Measurements from ENCODE around the gene CACNA1C. TPM values are rescaled to one million over a fixed set of nuclear protein-coding genes. Genes with fewer than 3 reads are reported as not detected.

CACNA1C gene
- total RNA-seq, 1 donor from 2014 or later, result 171 TPM

DNA sequence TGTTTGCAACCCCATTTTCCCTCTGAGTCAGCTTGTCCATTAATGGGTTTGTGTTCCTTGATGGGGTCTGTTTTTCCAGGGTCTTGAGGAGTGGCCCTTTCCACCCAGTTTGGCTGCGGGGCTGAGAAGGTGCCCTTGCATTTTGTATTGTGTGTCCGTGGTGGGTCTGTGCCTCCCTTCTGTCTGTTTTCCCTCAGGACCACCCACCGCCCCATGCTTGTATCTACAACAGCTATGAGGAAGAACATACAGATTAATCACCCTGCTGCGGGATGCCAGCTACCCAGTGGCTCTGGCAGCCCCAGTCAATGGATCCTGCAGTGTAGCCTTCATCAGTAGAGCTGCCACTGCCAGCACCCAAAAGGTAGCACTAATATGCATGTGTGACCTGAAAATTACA is 235.7 kb downstream of the CACNA1C start:
- intact Hi-C loops (cut with DNase I), result loop anchor here (5.0 to 10.0 kb wide), 2 partner anchors 316 to 494 kb away; no protein-coding TSS in a partner anchor
- ATAC-seq (no peak), DNase-seq (ENCODE audit: missing footprints) (no peak)

DNA sequence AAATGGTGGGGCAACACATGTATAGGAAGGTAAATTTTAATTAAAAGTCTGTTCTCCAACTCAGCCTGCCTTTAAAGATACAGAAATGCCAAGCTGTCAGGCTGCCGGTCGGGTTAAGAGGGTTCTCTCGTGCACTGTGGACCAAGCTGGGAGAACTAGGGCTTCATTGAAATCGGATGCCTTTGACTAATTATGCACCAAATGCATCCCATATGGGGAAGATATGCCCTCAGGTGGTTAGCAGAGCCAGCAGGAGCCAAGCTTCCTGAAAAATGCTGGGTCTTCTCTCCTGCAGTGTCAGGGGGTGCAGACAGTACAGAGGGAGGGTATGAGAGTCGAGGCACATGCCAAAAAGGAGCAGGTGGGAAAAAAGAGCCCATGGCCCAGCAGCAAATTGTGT is 236.1 kb downstream of the CACNA1C start:
- DNase-seq (ENCODE audit: missing footprints) (no peak), ATAC-seq (no peak)
- intact Hi-C loops (cut with DNase I), result loop anchor here (5.0 to 10.0 kb wide), 2 partner anchors 317 to 494 kb away; no protein-coding TSS in a partner anchor

DNA sequence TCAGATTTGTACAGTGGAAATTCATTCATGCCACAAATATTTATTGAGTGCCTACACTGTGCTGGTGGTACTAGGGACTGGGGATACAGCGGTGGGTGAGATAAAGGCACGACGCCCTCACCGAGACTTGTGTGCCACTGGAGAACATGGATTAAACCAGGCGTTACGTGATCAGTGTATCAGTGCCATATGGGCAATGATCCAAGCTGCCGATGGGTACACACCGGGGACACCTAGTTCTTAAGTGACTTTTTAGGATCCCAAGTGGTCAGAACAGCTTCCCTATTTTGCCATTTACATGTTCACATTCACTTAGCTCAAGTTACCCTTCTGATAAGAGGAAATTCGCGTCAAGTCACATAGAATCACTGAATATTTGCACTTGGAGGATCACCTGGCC is 236.7 kb downstream of the CACNA1C start:
- ATAC-seq (peak; percentile 12), DNase-seq (ENCODE audit: missing footprints) (no peak)
- intact Hi-C loops (cut with DNase I), result loop anchor here (5.0 to 10.0 kb wide), 2 partner anchors 317 to 495 kb away; no protein-coding TSS in a partner anchor

DNA sequence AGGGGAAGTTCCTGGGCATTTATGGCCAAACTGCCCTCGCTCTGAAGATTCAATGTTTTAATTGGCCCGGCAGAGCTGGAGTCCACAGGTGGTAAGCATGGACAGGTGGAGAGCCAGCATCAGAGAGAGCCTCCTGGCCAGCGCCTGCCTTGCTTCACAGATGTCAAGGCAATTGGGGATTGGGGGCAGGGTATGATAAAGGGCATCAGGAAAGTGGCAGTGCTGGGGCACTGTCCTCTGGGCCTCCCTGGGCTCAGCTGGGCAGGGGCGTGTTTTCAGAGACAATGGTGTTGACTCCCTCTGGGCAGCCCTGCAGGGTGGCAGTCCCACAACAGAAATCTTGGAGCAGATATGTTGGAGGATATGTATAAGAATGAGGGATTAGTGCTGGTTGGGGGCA is 237.3 kb downstream of the CACNA1C start:
- DNase-seq (ENCODE audit: missing footprints) (no peak), ATAC-seq (no peak)
- intact Hi-C loops (cut with DNase I), result no loop called here

DNA sequence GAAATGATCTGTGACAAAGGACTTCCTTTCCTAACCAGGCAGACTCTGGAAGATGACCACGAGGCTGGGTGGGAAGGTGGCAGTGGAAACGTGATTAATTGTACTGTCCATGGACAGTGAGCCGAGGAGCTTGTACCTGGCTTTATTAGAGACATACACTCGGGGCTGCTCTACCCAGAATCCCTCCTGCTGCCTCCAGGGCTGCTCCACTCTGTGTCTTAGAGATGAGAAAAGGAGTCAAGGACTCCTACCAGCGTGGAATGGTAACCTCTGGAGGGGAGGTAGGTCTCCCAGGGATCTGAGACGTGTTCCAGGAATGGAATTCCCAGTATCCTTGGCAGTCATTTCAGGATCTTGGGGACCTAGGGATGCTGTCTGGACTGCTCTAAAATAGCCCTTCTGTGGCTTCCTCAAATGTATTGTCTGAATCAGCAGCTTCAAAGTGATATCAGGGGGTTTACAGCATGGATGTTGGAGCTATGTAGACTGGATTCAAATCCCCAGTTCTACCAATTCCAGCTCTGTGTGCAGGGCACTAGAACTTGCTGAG is 237.8 kb downstream of the CACNA1C start:
- intact Hi-C loops (cut with DNase I), result no loop called here
- no peak for ATAC-seq

DNA sequence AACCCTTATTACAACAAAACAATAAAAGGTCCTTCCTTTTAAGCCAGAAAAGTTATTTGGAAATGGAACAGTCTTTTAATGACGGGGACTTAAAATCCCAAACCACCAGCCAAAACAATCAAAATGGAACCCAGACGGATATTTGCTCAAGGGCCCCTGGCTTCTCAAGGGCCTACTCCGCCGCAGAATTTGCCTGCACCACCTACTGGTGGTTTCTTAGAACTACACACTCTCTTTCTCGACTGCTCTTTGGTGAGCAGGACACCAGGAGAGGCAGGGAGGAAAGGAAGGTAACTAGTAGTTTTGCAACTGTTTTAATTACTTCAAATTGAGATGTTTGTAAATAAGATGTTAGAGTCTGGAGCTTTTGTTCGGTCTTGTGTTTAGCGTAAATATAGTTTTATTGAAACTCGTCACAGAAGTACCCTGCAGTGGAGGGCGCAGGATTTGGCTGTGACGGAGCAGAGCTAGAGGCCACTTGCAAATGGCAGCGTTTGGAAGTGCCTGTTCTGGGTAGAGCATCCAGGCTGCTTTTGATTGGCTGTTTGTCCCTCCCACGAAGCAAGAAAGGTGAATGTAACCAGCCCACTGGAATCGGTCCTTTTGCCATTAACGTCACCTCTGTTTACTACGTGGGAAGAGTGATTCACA is 238.5 kb downstream of the CACNA1C start:
- intact Hi-C loops (cut with DNase I), result no loop called here
- ATAC-seq (no peak), DNase-seq (ENCODE audit: missing footprints) (no peak)

More for the DNA sequence above, 237.8 kb downstream of the CACNA1C start:
- DNase-seq (ENCODE audit: missing footprints), result no peak

DNA sequence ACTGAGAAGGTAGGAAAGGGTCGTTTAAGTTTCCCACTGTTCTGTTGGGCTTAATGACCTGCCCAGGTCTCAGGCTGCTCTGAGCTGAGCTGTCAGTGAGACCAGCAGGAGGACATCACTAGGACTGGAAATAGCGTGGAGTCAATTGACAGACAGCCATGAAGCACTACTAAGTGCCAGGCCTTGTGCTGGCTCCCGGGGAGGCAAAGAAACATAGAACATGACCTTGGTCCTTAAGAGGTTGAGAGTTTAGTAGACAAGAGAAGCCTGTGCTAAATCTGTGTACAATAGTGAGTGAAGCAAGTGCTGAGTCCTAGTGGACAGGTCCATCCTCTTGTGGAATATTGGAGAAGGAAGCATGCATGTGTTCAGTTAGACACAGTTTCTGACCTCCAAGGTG is 239.2 kb downstream of the CACNA1C start:
- intact Hi-C loops (cut with DNase I), result no loop called here
- peak; percentile 47 for ATAC-seq
- DNase-seq (ENCODE audit: missing footprints), result no peak

DNA sequence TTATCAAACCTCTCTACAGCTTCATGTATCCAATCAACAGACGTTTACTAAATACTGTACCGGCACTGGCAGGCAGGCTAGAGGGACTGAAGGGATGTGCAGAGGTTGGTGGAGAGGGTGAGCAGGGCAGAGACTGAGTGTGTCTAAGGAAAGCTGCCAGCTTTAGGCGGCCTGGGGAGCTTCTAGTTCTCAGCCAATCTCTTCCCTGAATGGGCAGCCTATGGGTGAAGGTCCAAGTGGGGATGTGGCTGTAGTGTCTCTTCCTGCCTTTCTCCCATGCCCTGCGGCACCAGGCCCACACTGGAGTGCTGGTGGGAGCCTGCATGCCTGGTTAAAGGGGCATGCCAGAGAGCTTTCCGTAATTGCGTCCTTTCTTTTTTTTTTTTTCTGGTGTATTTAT is 239.8 kb downstream of the CACNA1C start:
- DNase-seq (ENCODE audit: missing footprints) (no peak), ATAC-seq (peak; percentile 9)
- intact Hi-C loops (cut with DNase I), result no loop called here

DNA sequence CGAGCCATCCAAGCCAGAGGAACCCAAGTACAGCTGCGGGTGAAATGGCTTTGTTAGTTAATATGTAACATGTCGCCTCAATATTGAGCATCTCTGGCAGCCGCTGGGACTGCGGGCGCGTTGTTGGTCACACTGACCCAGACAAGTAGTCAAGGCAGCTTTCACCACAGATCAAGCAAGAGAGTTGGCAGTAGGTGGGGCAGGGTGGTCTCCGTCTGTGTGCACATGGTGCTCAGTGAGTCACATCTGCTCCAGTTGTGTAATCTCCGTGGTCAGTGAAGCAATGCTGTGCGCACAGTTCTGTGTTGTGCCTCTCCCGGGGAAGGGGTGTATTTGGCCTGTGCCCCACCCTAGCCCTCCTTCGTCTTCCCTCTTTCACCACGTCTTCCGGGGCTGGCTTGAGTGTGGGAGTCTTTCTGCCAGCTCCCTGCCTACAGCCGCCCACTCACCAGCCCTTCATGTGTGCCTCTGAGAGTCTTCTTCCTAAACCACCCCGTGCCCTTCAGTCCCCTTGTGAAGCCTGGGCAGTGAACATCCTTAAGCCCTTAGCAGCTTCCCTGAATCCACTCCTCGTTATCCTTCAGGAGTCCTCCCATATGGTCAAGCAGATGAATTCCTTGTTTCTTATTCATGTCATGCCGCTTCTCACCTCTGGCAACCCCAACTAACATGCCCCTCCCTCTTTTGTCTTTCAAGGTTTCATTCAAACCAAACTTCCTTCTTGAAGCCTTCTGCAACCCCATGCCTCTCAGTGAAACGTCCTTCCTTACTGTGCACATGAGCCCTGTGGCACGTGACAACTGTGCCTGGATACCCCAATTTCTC is 242.1 kb downstream of the CACNA1C start:
- DNase-seq (ENCODE audit: missing footprints) (no peak), ATAC-seq (no peak)
- intact Hi-C loops (cut with DNase I), result no loop called here

DNA sequence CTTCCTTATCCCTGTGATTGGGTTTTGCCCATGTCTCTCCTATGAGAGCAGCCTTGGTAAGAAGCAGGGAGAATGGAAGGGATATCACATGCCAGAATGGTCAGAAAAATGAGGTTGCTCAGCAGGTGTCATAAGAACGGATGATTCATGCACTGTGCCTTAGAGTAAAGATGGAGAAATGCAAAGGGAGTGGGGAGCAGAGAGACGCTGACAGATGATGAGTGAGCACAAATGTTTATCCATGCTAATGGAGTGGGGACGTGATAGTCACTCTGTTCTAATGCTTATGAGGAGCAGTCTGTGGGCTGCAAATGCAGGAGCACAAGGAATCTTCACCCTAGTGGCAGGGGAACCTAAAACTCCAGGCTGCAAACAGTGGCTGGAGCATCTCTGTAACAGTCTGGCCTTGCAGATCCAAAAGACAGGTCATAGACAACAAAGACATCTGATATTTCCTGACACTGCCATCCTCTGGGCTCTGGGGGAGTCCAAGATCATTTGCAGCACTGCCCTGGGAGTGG is 243.2 kb downstream of the CACNA1C start:
- no peak for ATAC-seq
- no peak for DNase-seq (ENCODE audit: missing footprints)
- intact Hi-C loops (cut with DNase I), result no loop called here

DNA sequence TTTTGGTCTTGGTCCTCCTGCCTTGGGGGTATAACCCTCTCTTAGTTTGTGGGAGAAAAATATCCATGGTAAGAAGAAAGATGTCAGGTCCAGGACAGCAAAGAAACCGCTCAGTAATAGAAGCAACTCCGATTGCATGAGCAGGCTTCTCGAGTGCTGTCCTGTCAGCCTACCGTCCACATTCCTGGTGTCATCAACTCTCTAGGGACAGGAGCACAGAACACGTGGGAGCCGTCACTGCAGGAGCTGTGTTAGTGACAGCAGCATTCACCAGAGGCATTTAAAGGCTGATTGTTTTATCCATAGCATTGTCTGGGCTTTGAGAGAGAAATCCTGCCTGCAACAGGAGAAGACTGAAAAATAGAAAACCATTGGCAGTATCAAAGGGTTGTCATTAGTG is 244.2 kb downstream of the CACNA1C start:
- intact Hi-C loops (cut with DNase I), result no loop called here
- no peak for DNase-seq (ENCODE audit: missing footprints)
- peak; percentile 66 for ATAC-seq

DNA sequence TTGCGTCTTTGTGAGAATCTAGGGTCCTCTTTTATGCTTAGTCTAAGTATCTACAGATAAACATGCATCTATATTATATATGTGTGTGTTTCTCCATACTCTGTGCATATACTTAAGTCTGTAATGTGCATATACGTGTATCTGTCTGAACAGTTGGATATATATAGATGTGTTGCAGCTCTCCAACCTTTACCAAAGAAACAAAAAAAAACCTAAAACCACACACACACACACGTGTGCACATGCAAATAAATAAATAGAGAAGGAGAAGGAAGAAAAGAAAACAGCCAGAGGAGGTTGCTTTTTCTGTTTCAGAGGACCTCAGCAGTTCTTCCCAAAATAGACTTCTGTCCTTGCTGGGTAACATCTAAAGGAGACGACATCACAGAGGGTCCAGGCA is 244.9 kb downstream of the CACNA1C start:
- intact Hi-C loops (cut with DNase I), result no loop called here
- DNase-seq (ENCODE audit: missing footprints) (no peak), ATAC-seq (no peak)

DNA sequence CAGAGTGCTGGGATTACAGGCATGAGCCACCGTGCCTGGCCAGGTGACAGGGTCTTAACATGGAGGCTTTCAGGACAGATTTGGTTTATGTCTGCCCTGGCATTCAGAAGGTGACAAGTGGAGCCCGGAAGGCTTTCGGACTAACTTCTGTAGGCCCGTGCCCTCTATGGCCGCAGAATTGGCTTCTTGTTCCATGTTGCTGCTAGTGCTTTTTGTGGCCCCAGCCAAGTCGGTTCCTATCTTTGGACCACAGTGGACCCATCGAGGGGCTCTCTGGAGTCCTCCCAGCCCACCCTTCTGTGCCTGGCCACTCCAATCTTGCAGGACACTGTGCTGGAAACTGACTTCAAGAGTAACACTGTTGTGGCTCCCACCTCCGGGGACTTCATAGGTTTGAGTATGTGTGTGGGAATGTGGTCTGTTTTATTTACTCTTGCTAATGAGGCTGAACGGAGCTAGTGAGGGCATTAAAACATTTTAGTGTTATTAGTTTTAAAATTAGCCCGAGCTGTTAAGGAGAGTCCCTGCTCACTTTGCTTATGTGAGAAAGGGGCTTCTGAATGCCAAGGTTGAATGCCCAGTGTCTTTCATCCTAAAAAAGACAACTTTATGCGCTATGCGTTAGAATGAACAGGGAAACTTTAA is 245.9 kb downstream of the CACNA1C start:
- intact Hi-C loops (cut with DNase I), result no loop called here
- DNase-seq (ENCODE audit: missing footprints) (no peak), ATAC-seq (no peak)

DNA sequence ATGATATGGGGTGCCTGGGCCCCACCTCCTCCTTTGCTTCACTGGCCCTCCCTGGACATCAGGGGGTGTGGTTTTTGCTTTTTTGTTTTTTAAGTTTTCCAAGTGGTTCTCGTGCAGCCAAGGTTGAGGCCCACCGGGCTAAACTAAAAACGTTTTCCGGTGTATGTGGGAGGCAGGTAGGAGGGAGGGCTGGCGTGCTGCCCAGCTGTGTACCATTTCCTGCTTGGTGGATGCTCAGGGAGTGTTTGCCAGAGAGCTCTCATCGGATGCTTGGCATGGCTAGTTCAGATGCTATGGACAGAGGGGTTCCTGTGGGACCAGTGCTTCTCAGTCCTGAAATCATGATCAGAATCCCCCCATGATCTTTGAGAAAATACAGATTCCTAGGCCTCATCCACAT is 246.4 kb downstream of the CACNA1C start:
- DNase-seq (ENCODE audit: missing footprints), result no peak
- intact Hi-C loops (cut with DNase I), result no loop called here
- no peak for ATAC-seq

DNA sequence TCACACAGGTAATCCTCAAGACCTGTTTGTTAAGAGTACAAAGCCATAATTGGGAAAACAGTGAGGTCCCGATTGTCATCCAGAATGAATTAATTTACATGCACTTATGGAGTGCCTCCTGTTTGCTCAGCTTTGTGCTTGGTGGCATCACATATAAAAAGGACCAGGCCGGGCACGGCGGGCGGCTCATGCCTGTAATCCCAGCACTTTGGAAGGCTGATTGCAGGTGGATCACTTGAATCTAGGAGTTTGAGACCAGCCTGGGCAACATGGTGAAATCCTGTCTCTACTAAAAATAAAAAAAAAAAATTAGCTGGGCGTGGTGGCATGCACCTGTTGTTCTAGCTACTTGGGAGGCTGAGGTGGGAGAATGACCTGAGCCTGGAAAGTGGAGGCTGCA is 247.4 kb downstream of the CACNA1C start:
- intact Hi-C loops (cut with DNase I), result no loop called here
- ATAC-seq (no peak), DNase-seq (ENCODE audit: missing footprints) (no peak)

DNA sequence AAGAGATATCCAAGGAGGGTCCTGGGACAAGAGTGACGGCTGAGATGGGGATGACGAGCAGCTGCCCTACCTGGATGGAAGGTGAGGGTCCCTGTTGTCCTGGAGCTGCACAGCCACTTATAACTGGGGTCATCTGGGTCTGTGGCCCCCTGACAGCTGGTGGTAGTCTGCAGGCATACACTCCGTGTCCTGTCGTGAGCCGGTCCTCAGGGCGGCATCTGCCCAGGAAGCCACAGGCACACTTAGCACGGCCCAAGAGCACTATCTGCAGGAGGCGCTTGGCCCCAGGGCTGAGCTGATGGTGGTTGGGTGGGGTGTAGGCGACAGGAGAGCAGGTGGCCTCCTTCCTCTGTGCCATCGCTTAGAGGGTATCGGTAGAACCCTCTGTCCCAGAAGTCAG is 248.1 kb downstream of the CACNA1C start:
- ATAC-seq (no peak), DNase-seq (ENCODE audit: missing footprints) (no peak)
- intact Hi-C loops (cut with DNase I), result no loop called here

DNA sequence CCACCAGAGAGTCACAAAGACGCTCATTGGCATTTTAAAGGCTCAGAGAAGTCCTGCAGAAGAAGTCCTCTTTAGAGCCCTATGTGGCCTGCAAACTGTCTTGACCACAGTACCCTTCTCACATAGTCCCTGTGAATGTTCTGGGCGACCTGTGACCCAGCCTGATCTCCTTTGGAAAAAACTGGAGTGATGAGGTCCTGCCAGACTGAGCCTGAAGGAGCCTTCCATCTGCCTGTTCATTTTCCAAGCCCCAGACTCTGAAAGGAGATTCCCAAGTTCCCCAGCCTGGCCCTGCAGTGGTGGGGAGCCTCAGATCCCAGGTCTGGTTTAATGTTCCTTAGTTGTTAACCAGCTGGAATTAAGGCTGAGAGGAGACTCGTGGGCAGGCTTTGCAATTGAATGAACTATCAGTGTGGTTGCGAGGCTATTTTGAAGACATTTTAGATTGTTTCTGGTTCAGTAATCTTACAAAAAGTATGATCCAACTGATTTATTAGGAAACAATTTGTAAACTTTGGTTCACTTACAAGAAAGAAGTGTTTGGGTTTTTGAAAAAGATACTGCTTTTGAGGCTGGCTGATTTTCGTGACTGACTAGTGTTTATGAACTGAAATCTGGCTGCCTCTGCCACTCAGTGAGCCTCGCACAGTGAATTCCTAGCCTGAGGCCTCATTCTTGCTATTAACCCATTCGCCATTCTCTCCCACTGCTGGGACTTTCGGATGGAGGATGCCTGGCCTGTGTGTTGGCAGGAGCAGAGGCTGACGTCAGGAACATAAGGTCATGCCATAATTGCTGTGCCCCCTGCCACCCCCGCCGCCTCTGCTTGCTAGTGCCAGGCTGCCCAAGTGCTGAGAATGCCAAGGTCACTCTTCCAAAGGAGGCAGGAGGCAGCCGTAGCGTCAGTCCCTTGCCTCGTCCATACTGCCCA is 249.0 kb downstream of the CACNA1C start:
- ATAC-seq (peak; percentile 73), DNase-seq (ENCODE audit: missing footprints) (peak; percentile 81)
- intact Hi-C loops (cut with DNase I), result no loop called here
